Fibroblast of lung (primary cell): ENCODE measurements around the gene TGFBR2. TPM values are rescaled to one million over a fixed set of nuclear protein-coding genes. Genes with fewer than 3 reads are reported as not detected.

Experiments used
- DNase-seq, 2 donors: peaks; one replicate each; pipeline versions ENCODE4 v3.0.0 to v3.0.0-alpha.2; 2010; ENCODE audit warnings: low read depth in 2 of 2
- H2AFZ ChIP-seq: 2 replicates; pipeline ENCODE4 v1.5.1; 2012; ENCODE audit warnings: low read length, control low read depth, inconsistent platforms
- H3K27ac ChIP-seq: 2 replicates; pipeline ENCODE4 v1.5.1; 2011; ENCODE audit warnings: low read length, control low read depth; ENCODE audit not compliant: insufficient read depth
- H3K27me3 ChIP-seq: 2 replicates; pipeline ENCODE4 v1.5.1; 2011; ENCODE audit warnings: mild to moderate bottlenecking, low read length; ENCODE audit not compliant: control insufficient read depth, insufficient read depth
- H3K36me3 ChIP-seq: 2 replicates; pipeline ENCODE4 v1.5.1; 2011; ENCODE audit warnings: low read length; ENCODE audit not compliant: control insufficient read depth, insufficient read depth
- H3K4me1 ChIP-seq: 2 replicates; pipeline ENCODE4 v1.5.1; 2011; ENCODE audit warnings: low read length; ENCODE audit not compliant: control insufficient read depth, insufficient read depth; ENCODE audit errors: extremely low read depth
- H3K4me2 ChIP-seq: 2 replicates; pipeline ENCODE4 v1.5.1; 2011; ENCODE audit warnings: low read length, control low read depth; ENCODE audit not compliant: insufficient read depth; ENCODE audit errors: extremely low read depth
- H3K4me3 ChIP-seq, 4 experiments: fragments of 200-600 bp in 1 of 4; sonication (generic) in 1 of 4; replicated peaks in 1 of 4; 2 replicates each; pipeline ENCODE4 v1.5.1; 2011 to 2016; ENCODE audit warnings: low read length in 4 of 4, low read depth in 3 of 4, mild to moderate bottlenecking in 3 of 4, control low read depth in 2 of 4, inconsistent platforms in 1 of 4, mixed read lengths in 1 of 4; ENCODE audit not compliant: insufficient read depth in 1 of 4; ENCODE audit errors: control extremely low read depth in 1 of 4
- H3K79me2 ChIP-seq: 2 replicates; pipeline ENCODE4 v1.5.1; 2012; ENCODE audit warnings: mild to moderate bottlenecking, low read length, inconsistent platforms; ENCODE audit not compliant: control insufficient read depth, insufficient read depth
- H3K9ac ChIP-seq: 2 replicates; pipeline ENCODE4 v1.5.1; 2011; ENCODE audit warnings: mild to moderate bottlenecking, low read length, control low read depth; ENCODE audit not compliant: insufficient read depth
- H3K9me3 ChIP-seq: 2 replicates; pipeline ENCODE4 v1.5.1; 2012; ENCODE audit warnings: low read depth, low read length; ENCODE audit not compliant: control insufficient read depth, insufficient read depth
- H4K20me1 ChIP-seq: 2 replicates; pipeline ENCODE4 v1.5.1; 2011; ENCODE audit warnings: low read length; ENCODE audit not compliant: control insufficient read depth, insufficient read depth; ENCODE audit errors: extremely low read depth
- CTCF ChIP-seq, 2 donors: IDR thresholded peaks in 1 of 2; conservative IDR thresholded peaks in 1 of 2; 1 replicate in 1 of 2; 2 replicates in 1 of 2; pipeline ENCODE4 v1.5.1; 2011 to 2012; ENCODE audit warnings: low read length in 2 of 2, control low read depth in 1 of 2, inconsistent platforms in 1 of 2, low read depth in 1 of 2, mild to moderate bottlenecking in 1 of 2
- EZH2 ChIP-seq: IDR thresholded peaks from 2 replicates; pipeline ENCODE4 v1.5.1; 2012; ENCODE audit warnings: low read length, control low read depth, mild to moderate bottlenecking; ENCODE audit errors: missing control alignments
- polyA plus RNA-seq, 2 donors: library from polyadenylated mRNA; depleted of rRNA in 1 of 2; stranded (reverse) in 1 of 2; unstranded in 1 of 2; fragments of >200 nt; gene quantifications; 2 replicates each; pipeline ENCODE4 v1.2.1, GENCODE V29; 2011 to 2012; ENCODE audit warnings: missing spikeins in 1 of 2
- total RNA-seq: library from RNA; depleted of rRNA; stranded (reverse); fragments of >200 nt; gene quantifications from 2 replicates; pipeline ENCODE4 v1.2.1, GENCODE V29; 2014

TGFBR2 gene
- total and polyA plus RNA-seq, 2 donors (not counting 1 experiment from before 2014, with no cell fraction given): 93.0 to 126 TPM

GRCh38 chr3:30672959-30673358 lies 66.6 kb downstream of the TGFBR2 start:
- no peak overlapping the region for H3K4me2 ChIP-seq
- H3K27me3 ChIP-seq: no peaks in the 10 kb centered on the region
- no peaks in the 10 kb centered on the region for H4K20me1 ChIP-seq
- H3K9ac ChIP-seq: no peak overlapping the region
- H3K4me3 ChIP-seq: no peak overlapping the region
- peaks cover 3% of the 10 kb centered on the region for H3K79me2 ChIP-seq
- H2AFZ ChIP-seq: no peak overlapping the region
- DNase-seq: peak in 1 of 2 donors; percentile 48
- H3K27ac ChIP-seq: no peak overlapping the region
- TF ChIP-seq CTCF (conservative IDR thresholded peaks at IDR 0.05 in 1 of 2, IDR thresholded peaks at IDR 0.05 in 1 of 2; ENCODE audit: low read depth in 1 of 2, low read length in 2 of 2): no peak
- no peak for TF ChIP-seq EZH2
- peaks cover 10% of the 10 kb centered on the region for H3K36me3 ChIP-seq
- H3K9me3 ChIP-seq: no peaks in the 10 kb centered on the region
- no peaks in the 10 kb centered on the region for H3K4me1 ChIP-seq

- Histone ChIP-seq H2AFZ (no peak overlapping the region), H3K79me2 (peaks cover 4% of the 10 kb centered on the region), H3K9ac (no peak overlapping the region), H3K4me1 (no peaks in the 10 kb centered on the region), H3K36me3 (peaks cover 10% of the 10 kb centered on the region), H3K4me2 (no peak overlapping the region), H4K20me1 (no peaks in the 10 kb centered on the region), H3K27me3 (no peaks in the 10 kb centered on the region), H3K27ac (no peak overlapping the region), H3K4me3 (no peak overlapping the region), H3K9me3 (no peaks in the 10 kb centered on the region)
- no peak for DNase-seq
- TF ChIP-seq EZH2: no peak
- no peak for TF ChIP-seq CTCF (conservative IDR thresholded peaks at IDR 0.05 in 1 of 2, IDR thresholded peaks at IDR 0.05 in 1 of 2; ENCODE audit: low read depth in 1 of 2, low read length in 2 of 2)
Observed at GRCh38 chr3:30673425-30674341, 67.3 kb downstream of the TGFBR2 start.

GRCh38 chr3:30675006-30675405 lies 68.6 kb downstream of the TGFBR2 start:
- Histone ChIP-seq H3K36me3 (peaks cover 14% of the 10 kb centered on the region), H3K4me3 (no peak overlapping the region), H3K9ac (no peak overlapping the region), H2AFZ (no peak overlapping the region), H3K9me3 (no peaks in the 10 kb centered on the region), H3K27me3 (no peaks in the 10 kb centered on the region), H3K79me2 (peaks cover 6% of the 10 kb centered on the region), H4K20me1 (no peaks in the 10 kb centered on the region), H3K4me2 (no peak overlapping the region), H3K4me1 (no peaks in the 10 kb centered on the region), H3K27ac (no peak overlapping the region)
- no peak for TF ChIP-seq EZH2
- TF ChIP-seq CTCF (conservative IDR thresholded peaks at IDR 0.05 in 1 of 2, IDR thresholded peaks at IDR 0.05 in 1 of 2; ENCODE audit: low read depth in 1 of 2, low read length in 2 of 2): no peak
- no peak for DNase-seq
